Type B pancreatic cell (in vitro differentiated cells): ENCODE results near the gene RAB33B. TPM values are rescaled to one million over a fixed set of nuclear protein-coding genes. Genes with fewer than 3 reads are reported as not detected.
"Not testable (repeated sequence)": the region's sequence is repeated elsewhere in the genome, so short reads cannot be mapped to it uniquely, and the experiment has no call there.

Experiments used
- DNase-seq: peaks from one replicate; pipeline ENCODE4 v3.0.0; 2021; ENCODE audit warnings: mixed read lengths; ENCODE audit not compliant: unreplicated experiment; ENCODE audit errors: extremely low spot score
- H3K27ac Mint-ChIP-seq: 2 replicates; pipeline ENCODE4 v1.8.0; 2021; ENCODE audit warnings: mild to moderate bottlenecking, mixed read lengths
- H3K27me3 Mint-ChIP-seq: 2 replicates; pipeline ENCODE4 v1.8.0; 2021; ENCODE audit warnings: mixed read lengths
- H3K36me3 Mint-ChIP-seq: 2 replicates; pipeline ENCODE4 v1.8.0; 2021; ENCODE audit warnings: mixed read lengths
- H3K4me1 Mint-ChIP-seq: one replicate; pipeline ENCODE4 v1.8.0; 2021; ENCODE audit warnings: mixed read lengths; ENCODE audit not compliant: unreplicated experiment
- H3K4me3 Mint-ChIP-seq: 2 replicates; pipeline ENCODE4 v1.8.0; 2021; ENCODE audit warnings: mild to moderate bottlenecking, mixed read lengths
- H3K9me3 Mint-ChIP-seq: 2 replicates; pipeline ENCODE4 v1.8.0; 2021; ENCODE audit warnings: mixed read lengths
- CTCF ChIP-seq: fragments of 200-600 bp; sonication (generic); conservative IDR thresholded peaks from 2 replicates; pipeline ENCODE4 v1.5.0; 2021; ENCODE audit warnings: antibody characterized with exemption, mild to moderate bottlenecking
- total RNA-seq: library from RNA; stranded (reverse); gene quantifications from 2 replicates; pipeline ENCODE4 v1.2.1, GENCODE V29; 2021; ENCODE audit warnings: low replicate concordance

Gene RAB33B
- total RNA-seq, 1 donor from 2014 or later: 7.8 TPM

DNA sequence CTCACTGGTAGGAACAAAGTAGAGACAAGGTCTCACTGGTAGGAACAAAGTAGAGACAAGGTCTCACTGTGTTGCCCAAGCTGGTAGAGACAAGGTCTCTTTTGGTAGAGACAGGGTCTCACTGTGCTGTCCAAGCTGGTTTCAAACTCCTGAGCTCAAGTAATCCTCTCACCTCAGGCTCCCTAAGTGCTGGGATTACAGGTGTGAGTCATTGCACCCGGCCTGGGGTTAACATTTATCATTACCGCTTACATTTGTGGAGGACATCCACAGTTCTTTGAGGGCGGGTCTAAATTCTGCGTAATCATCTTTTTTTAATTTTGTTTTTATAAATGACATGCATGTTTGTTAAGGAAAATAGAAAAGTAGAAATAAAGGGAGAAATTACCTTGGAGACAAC, 12.0 kb downstream of the RAB33B start:
- H3K36me3 Mint-ChIP-seq: peaks cover 14% of the 10 kb centered on the region
- no peak for TF ChIP-seq CTCF
- no peaks in the 10 kb centered on the region for H3K27me3 Mint-ChIP-seq
- H3K27ac Mint-ChIP-seq: no peak overlapping the region
- no peak overlapping the region for H3K4me3 Mint-ChIP-seq
- H3K9me3 Mint-ChIP-seq: no peaks in the 10 kb centered on the region
- DNase-seq: no peak
- H3K4me1 Mint-ChIP-seq: no peaks in the 10 kb centered on the region

- H3K36me3 Mint-ChIP-seq: peaks cover 33% of the 10 kb centered on the region
- H3K27me3 Mint-ChIP-seq, H3K4me3 Mint-ChIP-seq, H3K4me1 Mint-ChIP-seq, H3K27ac Mint-ChIP-seq, DNase-seq, H3K9me3 Mint-ChIP-seq: not testable (repeated sequence)
Measured at GRCh38 chr4:139468756-139469155, 14.8 kb downstream of the RAB33B start.

- no peak for DNase-seq
Measured at GRCh38 chr4:139469216-139469615, 15.3 kb downstream of the RAB33B start.

DNA sequence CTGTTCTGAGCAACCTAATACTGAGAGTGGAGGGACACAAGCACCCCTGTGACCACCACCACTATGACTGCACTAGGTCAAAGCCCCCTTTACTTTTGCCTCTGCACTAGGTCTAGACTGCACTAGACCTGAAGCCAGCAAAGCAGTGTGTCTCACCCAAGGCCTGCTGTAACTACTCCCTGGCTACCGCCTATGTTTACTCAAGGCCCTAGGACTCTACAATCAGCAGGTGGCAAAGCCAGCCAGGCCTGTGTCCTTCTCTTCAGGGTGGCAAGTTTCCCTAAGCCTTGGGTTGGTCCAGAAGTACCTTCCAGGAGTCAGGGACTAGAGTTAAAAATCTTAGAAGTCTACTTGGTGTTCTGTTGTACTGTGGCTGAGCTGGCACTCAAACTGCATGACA, 15.9 kb downstream of the RAB33B start:
- DNase-seq: no peak
- no peak overlapping the region for H3K4me3 Mint-ChIP-seq
- no peaks in the 10 kb centered on the region for H3K9me3 Mint-ChIP-seq
- H3K4me1 Mint-ChIP-seq: no peaks in the 10 kb centered on the region
- H3K27me3 Mint-ChIP-seq: no peaks in the 10 kb centered on the region
- TF ChIP-seq CTCF: no peak
- H3K27ac Mint-ChIP-seq: no peak overlapping the region
- H3K36me3 Mint-ChIP-seq: peaks cover 33% of the 10 kb centered on the region

More at GRCh38 chr4:139469216-139469615, 15.3 kb downstream of the RAB33B start:
- Mint-ChIP-seq H3K4me3 (no peak overlapping the region), H3K4me1 (no peaks in the 10 kb centered on the region), H3K36me3 (peaks cover 33% of the 10 kb centered on the region), H3K9me3 (no peaks in the 10 kb centered on the region), H3K27ac (no peak overlapping the region), H3K27me3 (no peaks in the 10 kb centered on the region)
- no peak for TF ChIP-seq CTCF

- no peak overlapping the region for H3K4me3 Mint-ChIP-seq
- DNase-seq: no peak
- no peak overlapping the region for H3K27ac Mint-ChIP-seq
- no peaks in the 10 kb centered on the region for H3K4me1 Mint-ChIP-seq
- no peaks in the 10 kb centered on the region for H3K27me3 Mint-ChIP-seq
- H3K9me3 Mint-ChIP-seq: no peaks in the 10 kb centered on the region
- peaks cover 33% of the 10 kb centered on the region for H3K36me3 Mint-ChIP-seq
- TF ChIP-seq CTCF: no peak
Measured at GRCh38 chr4:139470295-139470694, 16.4 kb downstream of the RAB33B start.

DNA sequence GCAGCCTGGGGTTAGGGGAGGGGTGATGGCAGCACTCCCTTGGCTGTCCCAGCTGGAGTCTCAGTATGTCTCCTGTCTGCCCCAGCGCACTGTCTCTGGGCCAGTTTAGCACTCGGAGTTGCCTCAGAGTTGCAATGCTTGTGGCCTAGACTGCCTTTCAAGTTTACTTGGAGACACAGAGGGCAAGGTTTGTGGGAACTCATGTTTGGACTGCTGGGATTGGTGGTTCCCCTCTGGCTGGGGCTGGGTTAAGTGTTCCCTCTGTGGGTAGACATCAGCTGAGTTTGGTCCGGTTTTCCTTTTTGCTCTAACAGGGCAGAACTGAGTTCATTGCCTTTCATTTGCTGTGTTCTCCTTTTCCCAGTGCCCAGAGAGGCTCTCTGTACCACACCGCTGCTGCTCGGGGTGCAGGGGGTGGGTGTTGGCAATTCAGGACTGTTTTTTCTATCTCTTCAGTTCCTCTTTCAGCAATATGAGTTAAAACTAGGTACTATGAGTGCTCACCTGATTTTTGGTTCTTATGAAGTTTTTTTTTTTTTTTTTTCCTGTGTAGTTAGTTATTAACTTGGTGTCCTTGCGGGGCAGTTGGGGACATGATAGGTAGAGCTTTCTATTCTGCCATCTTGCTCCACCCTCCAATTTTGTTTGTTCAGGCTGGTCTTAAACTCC, 17.2 kb downstream of the RAB33B start:
- Mint-ChIP-seq H3K9me3 (no peaks in the 10 kb centered on the region), H3K36me3 (peaks cover 33% of the 10 kb centered on the region), H3K27ac (no peak overlapping the region), H3K4me3 (no peak overlapping the region), H3K27me3 (no peaks in the 10 kb centered on the region), H3K4me1 (no peaks in the 10 kb centered on the region)
- no peak for TF ChIP-seq CTCF
- DNase-seq: no peak
